GM12878 (cell line): ENCODE data around the gene ATP13A2. TPM values are rescaled to one million over a fixed set of nuclear protein-coding genes. Genes with fewer than 3 reads are reported as not detected.
"Not testable (repeated sequence)": the region's sequence is repeated elsewhere in the genome, so short reads cannot be mapped to it uniquely, and the experiment has no call there.

ENCODE experiments used
- ATAC-seq: fragments of 200-7000 bp; cut with Tn5 transposase; 3 replicates; pipeline ENCODE4 v1.9.1; 2020; ENCODE audit warnings: mild to moderate bottlenecking, moderate library complexity
- BruUV-seq: library from RNA; stranded (reverse); fragments of 400-500 nt; replicated peaks from 2 replicates; lab custom pipeline; 2021; lab: Mats Ljungman, UMichigan
- CTCF ChIA-PET: fragments of 300-600 bp; sonication (Branson Sonifier 250); formaldehyde crosslinking; extraction: SDS; loops from one replicate; lab custom pipeline; 2021; ENCODE audit warnings: inconsistent platforms; lab: Yijun Ruan, JAX
- POLR2A ChIA-PET: fragments of 350-600 bp; formaldehyde crosslinking; extraction: SDS; loops from one replicate; lab custom pipeline; 2021; ENCODE audit warnings: inconsistent platforms; lab: Charles Lee
- RAD21 ChIA-PET: fragments of 300-600 bp; sonication (Branson Sonifier 250); formaldehyde crosslinking; loops from one replicate; lab custom pipeline; 2023; ENCODE audit warnings: antibody characterized with exemption; ENCODE audit not compliant: unreplicated experiment; lab: Charles Lee
- SMC1A ChIA-PET: fragments of 300-600 bp; sonication (Branson Sonifier 250); formaldehyde crosslinking; loops from one replicate; lab custom pipeline; 2023; ENCODE audit not compliant: unreplicated experiment, uncharacterized antibody; lab: Charles Lee
- DNase-seq: peaks from one replicate; pipeline ENCODE4 v3.0.0-alpha.2; 2011; ENCODE audit warnings: low read depth, low spot score
- FAIRE-seq: peaks from 3 replicates; lab custom pipeline; 2011; peaks lifted over from hg19 to GRCh38; lab: Jason Lieb, UNC
- H2AFZ ChIP-seq: 2 replicates; pipeline ENCODE4 v1.6.0; 2011; ENCODE audit warnings: low read depth, low read length, control low read depth; ENCODE audit not compliant: control insufficient read depth
- H3K27ac ChIP-seq: 2 replicates; pipeline ENCODE4 v1.5.1; 2011; ENCODE audit warnings: control low read depth; ENCODE audit not compliant: control insufficient read depth, insufficient read depth
- H3K27me3 ChIP-seq, 2 experiments: replicated peaks in 1 of 2; 2 replicates each; pipeline versions ENCODE4 v1.6.0 to v1.6.1; 2011; ENCODE audit warnings: low read length in 1 of 2; ENCODE audit not compliant: control insufficient read depth in 2 of 2, insufficient read depth in 2 of 2
- H3K36me3 ChIP-seq, 2 experiments: 2 replicates each; pipeline ENCODE4 v1.5.1; 2011; ENCODE audit warnings: low read length in 1 of 2; ENCODE audit not compliant: control insufficient read depth in 2 of 2, insufficient read depth in 2 of 2
- H3K4me1 ChIP-seq: 2 replicates; pipeline ENCODE4 v1.6.1; 2011; ENCODE audit warnings: mild to moderate bottlenecking, low read length, moderate library complexity, mixed read lengths; ENCODE audit not compliant: control insufficient read depth, insufficient read depth
- H3K4me2 ChIP-seq: 2 replicates; pipeline ENCODE4 v1.6.0; 2011; ENCODE audit warnings: control low read depth; ENCODE audit not compliant: control insufficient read depth, insufficient read depth
- H3K4me3 ChIP-seq: fragments of 200-600 bp; sonication (generic); 2 replicates; pipeline ENCODE4 v1.5.1; 2016
- H3K79me2 ChIP-seq: 2 replicates; pipeline ENCODE4 v1.6.0; 2011; ENCODE audit warnings: low read length; ENCODE audit not compliant: control insufficient read depth, insufficient read depth
- H3K9ac ChIP-seq: 2 replicates; pipeline ENCODE4 v1.8.0; 2011; ENCODE audit warnings: low read length, control low read depth, mixed read lengths; ENCODE audit not compliant: control insufficient read depth, insufficient read depth
- H3K9me3 ChIP-seq: replicated peaks from 3 replicates; pipeline ENCODE4 v1.5.1; 2011; ENCODE audit warnings: mild to moderate bottlenecking, low read length; ENCODE audit not compliant: control insufficient read depth, insufficient read depth
- H4K20me1 ChIP-seq: 2 replicates; pipeline ENCODE4 v1.6.0; 2011; ENCODE audit not compliant: control insufficient read depth, insufficient read depth
- WGBS: methylation state at CpG from one replicate; pipeline ENCODE4 v1.1.6; 2016; ENCODE audit warnings: low lambda C conversion rate; ENCODE audit not compliant: insufficient replicate concordance, insufficient coverage; ENCODE audit errors: missing lambda C conversion rate; 5-methylcytosine and 5-hydroxymethylcytosine counted together
- in situ Hi-C: fragments of 300-500 bp; cut with MboI; formaldehyde crosslinking; loops from 9 replicates; pipeline ENCODE4 v1.14.3; 2018; ENCODE audit warnings: mixed read lengths
- intact Hi-C: fragments of 100-400 bp; cut with micrococcal nuclease; formaldehyde crosslinking; loops from one replicate; pipeline ENCODE4 v1.14.2; 2022; ENCODE audit not compliant: unreplicated experiment
- polyA plus RNA-seq, 11 experiments: library from polyadenylated mRNA; depleted of rRNA in 4 of 11; unstranded in 6 of 11; stranded (reverse) in 5 of 11; fragments of >200 nt; fragmentation: Nextera tagmentation in 4 of 11; fragmentation: Illumina TruSeq in 1 of 11; extraction: Ambion mirVana in 4 of 11; extraction: Trizol in 1 of 11; gene quantifications; 1 replicate in 1 of 11; 2 replicates in 10 of 11; pipeline versions ENCODE4 v1.2.1 to v1.2.3, GENCODE V29; 2011 to 2016; ENCODE audit warnings: inconsistent platforms in 2 of 11, missing spikeins in 2 of 11, low read depth in 1 of 11
- total RNA-seq, 4 experiments: library from RNA; depleted of rRNA in 3 of 4; stranded (reverse); fragments of >200 nt in 3 of 4; fragmentation: Illumina TruSeq in 1 of 4; extraction: Trizol in 1 of 4; gene quantifications; 2 replicates each; pipeline versions ENCODE4 v1.2.1 to v1.2.3, GENCODE V29; 2013 to 2021

The ATP13A2 gene
- total and polyA plus RNA-seq, 10 of the 15 experiments (the other 5 are each of a cell fraction or from before 2014, with no cell fraction given): 0.24 to 30.5 (median 8.0) TPM

- SMC1A ChIA-PET: interaction anchor here (2.1 to 2.2 kb wide), 2 partner anchors 100 to 326 kb away, joined by 5 read pairs; no protein-coding TSS in a partner anchor
- in situ Hi-C loops: loop anchor here (10.0 kb wide), 1 partner anchor 289 kb away; no protein-coding TSS in a partner anchor
- H3K79me2 ChIP-seq, H3K9me3 ChIP-seq, FAIRE-seq, H3K27ac ChIP-seq, BruUV-seq, intact Hi-C loops, H3K27me3 ChIP-seq, ATAC-seq, H3K4me3 ChIP-seq, H3K4me2 ChIP-seq, DNase-seq, H2AFZ ChIP-seq, H3K4me1 ChIP-seq, H3K9ac ChIP-seq, POLR2A ChIA-PET, H3K36me3 ChIP-seq, H4K20me1 ChIP-seq: not testable (repeated sequence)
- RAD21 ChIA-PET: interaction anchor here (0.8 kb wide), 1 partner anchor 325 kb away, joined by 3 read pairs; no protein-coding TSS in a partner anchor
- 43% methylated on average over 9 of the region's 13 CpGs for whole genome bisulfite sequencing
- CTCF ChIA-PET: interaction anchor here (1.6 kb wide), 1 partner anchor 325 kb away, joined by 7 read pairs; no protein-coding TSS in a partner anchor
Measured at GRCh38 chr1:16946185-16946584, 65.5 kb downstream of the ATP13A2 start.

DNA sequence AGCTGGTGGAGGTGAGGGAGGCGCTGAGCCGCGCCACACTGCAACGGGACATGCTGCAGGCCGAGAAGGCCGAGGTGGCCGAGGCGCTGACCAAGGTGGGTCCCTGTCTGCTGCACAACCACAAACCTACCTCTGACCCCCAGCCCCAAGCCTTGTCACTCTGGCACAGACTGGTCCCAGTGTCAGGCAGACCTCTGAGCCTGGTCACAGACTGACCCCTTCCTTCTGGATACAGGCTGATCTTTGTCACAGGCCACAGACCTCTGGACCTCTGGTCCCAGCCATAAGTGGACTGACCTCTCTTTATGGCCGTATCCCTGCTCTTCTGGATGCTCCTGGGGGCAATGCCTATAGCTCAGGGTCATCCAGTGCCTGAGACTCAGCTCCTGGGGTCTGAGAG is 66.2 kb downstream of the ATP13A2 start:
- DNase-seq, H3K4me2 ChIP-seq, BruUV-seq, POLR2A ChIA-PET, ATAC-seq, RAD21 ChIA-PET, H3K9ac ChIP-seq, H3K27me3 ChIP-seq, H4K20me1 ChIP-seq, H3K4me3 ChIP-seq, H3K36me3 ChIP-seq, H3K4me1 ChIP-seq, H3K27ac ChIP-seq, intact Hi-C loops, H2AFZ ChIP-seq, CTCF ChIA-PET, H3K9me3 ChIP-seq, H3K79me2 ChIP-seq: not testable (repeated sequence)
- peak; percentile 18 for FAIRE-seq
- SMC1A ChIA-PET: interaction anchor here (2.2 kb wide), 1 partner anchor 100 kb away, joined by 5 read pairs; no protein-coding TSS in a partner anchor
- 43% methylated on average over 8 of the region's 9 CpGs for WGBS
- in situ Hi-C loops: loop anchor here (10.0 kb wide), 1 partner anchor 289 kb away; no protein-coding TSS in a partner anchor
